RWPE2 (cell line): ENCODE results near the gene LIPC.

Experiments
- ATAC-seq: fragments of 200-7000 bp; cut with Tn5 transposase; 3 replicates; pipeline ENCODE4 v1.9.1; 2021; ENCODE audit warnings: low read depth
- DNase-seq: peaks from one replicate; pipeline ENCODE4 v3.0.0-alpha.2; 2020; ENCODE audit warnings: low spot score
- H3K27ac ChIP-seq: fragments of 450-650 bp; 2 replicates; pipeline ENCODE4 v1.5.1; 2017; ENCODE audit warnings: mild to moderate bottlenecking; ENCODE audit not compliant: poor library complexity, severe bottlenecking
- H3K27me3 ChIP-seq: fragments of 250-450 bp; sonication (Bioruptor Pico); 2 replicates; pipeline ENCODE4 v1.5.1; 2021; ENCODE audit warnings: mild to moderate bottlenecking, moderate library complexity; ENCODE audit not compliant: insufficient read depth, poor library complexity, severe bottlenecking
- H3K36me3 ChIP-seq: fragments of 250-450 bp; sonication (Bioruptor Pico); 2 replicates; pipeline ENCODE4 v1.5.1; 2020; ENCODE audit warnings: low read depth, mild to moderate bottlenecking, moderate library complexity
- H3K4me1 ChIP-seq: fragments of 250-450 bp; sonication (Bioruptor Pico); 2 replicates; pipeline ENCODE4 v1.5.1; 2021; ENCODE audit warnings: mild to moderate bottlenecking, moderate library complexity; ENCODE audit not compliant: insufficient read depth, poor library complexity, severe bottlenecking
- H3K4me3 ChIP-seq: fragments of 250-450 bp; sonication (Bioruptor Pico); 2 replicates; pipeline ENCODE4 v1.5.1; 2021; ENCODE audit warnings: mild to moderate bottlenecking, moderate library complexity; ENCODE audit not compliant: severe bottlenecking
- H3K9me3 ChIP-seq: fragments of 250-450 bp; sonication (Bioruptor Pico); 2 replicates; pipeline ENCODE4 v1.5.1; 2021; ENCODE audit warnings: mild to moderate bottlenecking, moderate library complexity; ENCODE audit not compliant: severe bottlenecking
- TF ChIP-seq, protein P1 (sequence below): fragments of 450-650 bp; IDR thresholded peaks from one replicate; pipeline ENCODE4 v1.5.1; 2017; ENCODE audit warnings: mild to moderate bottlenecking, moderate library complexity; ENCODE audit not compliant: poor library complexity, severe bottlenecking

The LIPC gene

DNA sequence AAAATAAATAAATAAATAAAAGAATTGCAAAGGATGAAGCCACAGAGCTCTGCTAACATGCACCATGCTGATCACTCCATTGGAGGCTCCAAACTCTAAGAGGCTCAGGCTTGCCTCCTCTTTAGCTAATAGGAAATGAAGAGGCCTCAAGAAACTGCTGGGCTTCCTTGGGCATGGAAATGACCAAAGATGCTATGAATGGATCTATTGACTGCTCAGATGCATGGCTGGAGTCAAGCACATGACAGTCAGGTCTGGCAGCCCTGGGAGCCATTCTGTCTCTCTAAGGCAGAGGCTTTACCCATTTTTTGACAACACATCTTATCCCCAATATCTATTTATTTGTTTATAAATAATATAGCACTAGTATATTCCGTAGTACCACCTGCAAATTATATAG, 5.3 kb upstream of the LIPC start:
- Histone ChIP-seq H3K4me3 (no peak overlapping the region), H3K27ac (no peak overlapping the region), H3K9me3 (no peaks in the 10 kb centered on the region), H3K4me1 (no peaks in the 10 kb centered on the region), H3K27me3 (no peaks in the 10 kb centered on the region), H3K36me3 (no peaks in the 10 kb centered on the region)
- ATAC-seq (no peak), DNase-seq (no peak)
- TF ChIP-seq, protein P1, sequence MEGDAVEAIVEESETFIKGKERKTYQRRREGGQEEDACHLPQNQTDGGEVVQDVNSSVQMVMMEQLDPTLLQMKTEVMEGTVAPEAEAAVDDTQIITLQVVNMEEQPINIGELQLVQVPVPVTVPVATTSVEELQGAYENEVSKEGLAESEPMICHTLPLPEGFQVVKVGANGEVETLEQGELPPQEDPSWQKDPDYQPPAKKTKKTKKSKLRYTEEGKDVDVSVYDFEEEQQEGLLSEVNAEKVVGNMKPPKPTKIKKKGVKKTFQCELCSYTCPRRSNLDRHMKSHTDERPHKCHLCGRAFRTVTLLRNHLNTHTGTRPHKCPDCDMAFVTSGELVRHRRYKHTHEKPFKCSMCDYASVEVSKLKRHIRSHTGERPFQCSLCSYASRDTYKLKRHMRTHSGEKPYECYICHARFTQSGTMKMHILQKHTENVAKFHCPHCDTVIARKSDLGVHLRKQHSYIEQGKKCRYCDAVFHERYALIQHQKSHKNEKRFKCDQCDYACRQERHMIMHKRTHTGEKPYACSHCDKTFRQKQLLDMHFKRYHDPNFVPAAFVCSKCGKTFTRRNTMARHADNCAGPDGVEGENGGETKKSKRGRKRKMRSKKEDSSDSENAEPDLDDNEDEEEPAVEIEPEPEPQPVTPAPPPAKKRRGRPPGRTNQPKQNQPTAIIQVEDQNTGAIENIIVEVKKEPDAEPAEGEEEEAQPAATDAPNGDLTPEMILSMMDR: no peak

DNA sequence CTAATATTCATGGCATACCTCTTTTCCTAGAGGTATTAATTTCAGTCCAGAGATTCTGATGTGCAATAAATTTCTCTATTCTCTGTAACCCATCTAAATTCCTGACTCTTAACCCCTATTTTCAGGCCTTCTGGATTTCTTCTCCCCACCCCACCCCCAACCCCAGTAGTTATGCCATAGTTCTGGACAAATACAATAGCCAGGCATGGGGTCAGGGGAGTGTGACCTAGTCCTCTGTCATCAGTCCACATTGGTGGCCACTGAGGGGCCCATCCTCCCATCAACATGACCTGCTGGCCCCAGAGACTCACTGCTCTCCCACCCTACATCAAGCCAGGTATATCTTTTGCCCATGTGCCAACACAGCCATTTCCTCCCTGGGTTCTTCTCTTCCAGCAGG, 3.8 kb upstream of the LIPC start:
- no peaks in the 10 kb centered on the region for H3K9me3 ChIP-seq
- no peak for ATAC-seq

DNA sequence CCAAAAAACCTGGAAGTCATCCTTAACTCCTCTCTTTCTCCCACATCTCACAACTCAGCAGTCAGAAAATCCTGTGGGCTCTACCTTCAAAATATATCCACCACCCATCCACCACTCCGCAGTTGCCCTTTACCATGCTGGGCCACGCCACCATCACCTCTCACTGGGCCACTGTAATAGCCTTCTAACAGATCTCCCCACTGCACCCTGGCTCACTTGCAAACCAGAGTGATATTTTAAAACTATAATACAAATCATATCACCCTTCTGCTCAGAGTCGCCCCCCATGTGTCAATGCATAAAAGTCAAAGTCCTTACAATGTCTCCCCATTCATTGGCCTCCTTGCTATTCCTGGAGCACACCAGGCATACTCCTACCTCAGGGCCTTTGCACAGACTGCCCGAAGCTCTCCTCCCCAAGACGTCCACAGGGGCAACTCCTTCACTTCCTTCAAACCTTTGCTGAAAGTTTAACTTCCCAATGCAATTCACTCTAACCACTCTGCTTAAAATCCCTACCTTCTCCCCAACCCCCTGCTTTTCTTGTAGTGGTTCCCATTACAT, 1.5 kb upstream of the LIPC start:
- H3K9me3 ChIP-seq: no peaks in the 10 kb centered on the region
- no peak for DNase-seq
- no peaks in the 10 kb centered on the region for H3K4me1 ChIP-seq
- ATAC-seq: no peak
- H3K27ac ChIP-seq: no peak overlapping the region
- no peaks in the 10 kb centered on the region for H3K27me3 ChIP-seq
- H3K36me3 ChIP-seq: no peaks in the 10 kb centered on the region
- TF ChIP-seq, protein P1: no peak
- H3K4me3 ChIP-seq: no peak overlapping the region

More for the DNA sequence above, 3.8 kb upstream of the LIPC start:
- DNase-seq: no peak
- Histone ChIP-seq H3K4me1 (no peaks in the 10 kb centered on the region), H3K4me3 (no peak overlapping the region), H3K36me3 (no peaks in the 10 kb centered on the region), H3K27ac (no peak overlapping the region), H3K27me3 (no peaks in the 10 kb centered on the region)
- TF ChIP-seq, protein P1: no peak

DNA sequence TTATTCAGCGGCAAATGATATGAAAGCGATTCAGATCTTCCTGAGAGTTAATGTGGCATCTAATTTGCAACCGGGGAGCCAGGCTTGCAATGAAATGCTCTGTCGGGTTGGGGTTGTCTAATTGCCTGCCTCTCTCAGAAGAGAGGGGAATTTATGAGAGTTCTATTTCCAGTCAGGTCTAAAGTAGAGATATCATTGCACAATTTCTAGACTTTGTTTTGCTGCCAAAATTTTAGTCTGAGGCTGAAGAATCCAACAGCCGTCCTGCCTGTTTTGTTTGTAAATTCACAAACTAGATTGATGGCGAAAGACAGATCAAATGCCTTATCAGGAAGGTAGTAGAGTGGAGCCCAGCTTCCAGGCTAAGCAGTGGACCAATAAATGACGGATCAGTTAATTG, 610 bp downstream of the LIPC start:
- H3K27ac ChIP-seq: no peak overlapping the region
- H3K4me1 ChIP-seq: no peaks in the 10 kb centered on the region
- no peaks in the 10 kb centered on the region for H3K27me3 ChIP-seq
- DNase-seq (no peak), ATAC-seq (no peak)
- no peak overlapping the region for H3K4me3 ChIP-seq
- TF ChIP-seq, protein P1: no peak
- H3K9me3 ChIP-seq: no peaks in the 10 kb centered on the region
- H3K36me3 ChIP-seq: no peaks in the 10 kb centered on the region

DNA sequence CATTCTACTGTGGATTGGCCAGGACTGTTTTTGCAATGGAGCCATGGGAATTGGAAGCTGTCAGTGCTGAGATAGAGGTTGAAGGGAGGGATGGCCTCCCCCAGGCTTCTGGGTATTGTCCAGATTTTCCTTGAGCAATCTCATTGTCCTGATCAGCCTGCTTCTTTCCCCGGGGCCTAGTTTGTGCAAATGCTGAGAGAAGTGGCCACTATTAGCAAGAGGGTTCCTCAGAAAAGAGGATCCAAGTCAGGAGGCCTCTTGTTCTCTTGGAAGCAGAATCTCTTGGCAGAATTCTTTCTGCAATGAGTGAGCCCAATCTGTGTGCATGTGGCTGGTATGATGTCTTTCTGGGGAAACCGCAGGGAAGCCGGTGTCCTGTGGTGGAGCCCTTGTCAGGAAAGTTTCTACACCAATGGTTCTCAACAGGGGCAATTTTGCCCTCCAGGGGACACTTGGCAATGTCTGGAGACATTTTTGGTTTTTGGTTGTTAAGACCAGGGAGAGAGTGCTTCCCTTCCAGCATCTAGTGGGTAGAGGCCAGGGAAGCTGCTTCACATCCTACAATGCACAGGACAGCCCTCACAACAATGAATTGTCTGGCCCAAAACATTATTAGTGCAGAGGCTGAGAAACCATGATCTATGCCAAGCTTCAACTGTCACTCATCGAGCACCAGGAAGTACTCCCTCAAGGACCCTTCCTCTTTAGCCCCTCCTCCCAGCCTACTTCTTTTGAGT, 2.0 kb downstream of the LIPC start:
- TF ChIP-seq, protein P1: no peak
- Histone ChIP-seq H3K4me3 (no peak overlapping the region), H3K27ac (no peak overlapping the region), H3K36me3 (no peaks in the 10 kb centered on the region), H3K27me3 (no peaks in the 10 kb centered on the region), H3K4me1 (no peaks in the 10 kb centered on the region), H3K9me3 (no peaks in the 10 kb centered on the region)
- DNase-seq (no peak), ATAC-seq (no peak)
